ENCODE results near the gene KCNJ6. TPM values are rescaled to one million over a fixed set of nuclear protein-coding genes. Genes with fewer than 3 reads are reported as not detected.

KCNJ6 gene
- total RNA-seq, 1 donor from 2014 or later: 4.4 TPM

GRCh38 chr21:37671381-37671780 is 244.9 kb downstream of the KCNJ6 start:
- no peak overlapping the region for H3K27ac Mint-ChIP-seq (ENCODE audit: unreplicated experiment)
- no peak overlapping the region for H3K4me3 Mint-ChIP-seq (ENCODE audit: unreplicated experiment)
- H3K4me1 Mint-ChIP-seq (ENCODE audit: low read depth): peaks cover 21% of the 10 kb centered on the region
- H3K9me3 Mint-ChIP-seq (ENCODE audit: low read depth): no peaks in the 10 kb centered on the region
- no peak for DNase-seq (ENCODE audit: low spot score)
- TF ChIP-seq CTCF (IDR thresholded peaks at IDR 0.05): no peak
- no peaks in the 10 kb centered on the region for H3K36me3 Mint-ChIP-seq (ENCODE audit: low read depth)
- no peaks in the 10 kb centered on the region for H3K27me3 Mint-ChIP-seq (ENCODE audit: low read depth)

- peaks cover 21% of the 10 kb centered on the region for H3K4me1 Mint-ChIP-seq (ENCODE audit: low read depth)
- no peak overlapping the region for H3K4me3 Mint-ChIP-seq (ENCODE audit: unreplicated experiment)
- H3K9me3 Mint-ChIP-seq (ENCODE audit: low read depth): no peaks in the 10 kb centered on the region
- H3K27me3 Mint-ChIP-seq (ENCODE audit: low read depth): no peaks in the 10 kb centered on the region
- TF ChIP-seq CTCF (IDR thresholded peaks at IDR 0.05): no peak
- H3K27ac Mint-ChIP-seq (ENCODE audit: unreplicated experiment): no peak overlapping the region
- no peak for DNase-seq (ENCODE audit: low spot score)
- no peaks in the 10 kb centered on the region for H3K36me3 Mint-ChIP-seq (ENCODE audit: low read depth)
Observed at GRCh38 chr21:37670883-37671282, 245.4 kb downstream of the KCNJ6 start.

GRCh38 chr21:37669249-37669648 is 247.0 kb downstream of the KCNJ6 start:
- no peaks in the 10 kb centered on the region for H3K9me3 Mint-ChIP-seq (ENCODE audit: low read depth)
- H3K4me3 Mint-ChIP-seq (ENCODE audit: unreplicated experiment): no peak overlapping the region
- H3K27me3 Mint-ChIP-seq (ENCODE audit: low read depth): no peaks in the 10 kb centered on the region
- no peak for TF ChIP-seq CTCF (IDR thresholded peaks at IDR 0.05)
- peaks cover 17% of the 10 kb centered on the region for H3K4me1 Mint-ChIP-seq (ENCODE audit: low read depth)
- DNase-seq (ENCODE audit: low spot score): no peak
- H3K27ac Mint-ChIP-seq (ENCODE audit: unreplicated experiment): no peak overlapping the region
- H3K36me3 Mint-ChIP-seq (ENCODE audit: low read depth): no peaks in the 10 kb centered on the region

- Mint-ChIP-seq H3K9me3 (ENCODE audit: low read depth) (no peaks in the 10 kb centered on the region), H3K27me3 (ENCODE audit: low read depth) (no peaks in the 10 kb centered on the region), H3K27ac (ENCODE audit: unreplicated experiment) (no peak overlapping the region), H3K4me3 (ENCODE audit: unreplicated experiment) (no peak overlapping the region), H3K36me3 (ENCODE audit: low read depth) (no peaks in the 10 kb centered on the region), H3K4me1 (ENCODE audit: low read depth) (peaks cover 12% of the 10 kb centered on the region)
- no peak for DNase-seq (ENCODE audit: low spot score)
- TF ChIP-seq CTCF (IDR thresholded peaks at IDR 0.05): no peak
Observed at GRCh38 chr21:37668462-37669239, 247.6 kb downstream of the KCNJ6 start.

- no peak for TF ChIP-seq CTCF (IDR thresholded peaks at IDR 0.05)
- H3K4me1 Mint-ChIP-seq (ENCODE audit: low read depth): peaks cover 8% of the 10 kb centered on the region
- no peaks in the 10 kb centered on the region for H3K27me3 Mint-ChIP-seq (ENCODE audit: low read depth)
- H3K9me3 Mint-ChIP-seq (ENCODE audit: low read depth): peaks cover 1% of the 10 kb centered on the region
- no peak overlapping the region for H3K4me3 Mint-ChIP-seq (ENCODE audit: unreplicated experiment)
- no peak for DNase-seq (ENCODE audit: low spot score)
- no peak overlapping the region for H3K27ac Mint-ChIP-seq (ENCODE audit: unreplicated experiment)
- no peaks in the 10 kb centered on the region for H3K36me3 Mint-ChIP-seq (ENCODE audit: low read depth)
Observed at GRCh38 chr21:37667380-37667779, 248.9 kb downstream of the KCNJ6 start.

All from chondrocyte (in vitro differentiated cells).